GM18858 (cell line): ENCODE results near the gene ARHGAP8.

ENCODE experiments used
- ATAC-seq: cut with Tn5 transposase; IDR thresholded peaks from one replicate; pipeline ENCODE4 v1.9.1; 2021; ENCODE audit not compliant: unreplicated experiment

Gene ARHGAP8

GRCh38 chr22:44764974-44765373 lies 12.6 kb downstream of the ARHGAP8 start:
- ATAC-seq, result no peak

- no peak for ATAC-seq
Observed at GRCh38 chr22:44765571-44766285, 13.4 kb downstream of the ARHGAP8 start.

GRCh38 chr22:44773082-44773481 lies 20.7 kb downstream of the ARHGAP8 start:
- ATAC-seq, result no peak

DNA sequence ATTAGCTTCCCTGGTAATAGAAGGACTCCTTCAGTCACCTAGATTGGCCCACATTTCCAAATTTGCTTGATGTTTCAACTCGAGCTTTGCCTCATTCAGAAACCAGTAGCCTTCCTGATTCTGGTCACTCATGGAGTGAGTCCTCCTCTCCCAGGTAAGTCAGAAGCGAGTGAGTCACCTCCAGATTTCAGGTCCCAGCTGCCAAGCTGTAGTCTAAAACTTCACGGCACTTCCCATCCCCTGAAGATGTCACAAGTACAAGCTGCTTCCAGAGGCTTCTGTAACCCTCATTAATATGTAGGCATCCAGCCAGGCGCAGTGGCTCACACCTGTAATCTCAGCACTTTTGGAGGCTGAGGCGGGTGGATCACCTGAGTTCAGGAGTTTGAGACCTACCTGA lies 23.5 kb downstream of the ARHGAP8 start:
- no peak for ATAC-seq

- ATAC-seq, result no peak
Observed at GRCh38 chr22:44776605-44777363, 24.4 kb downstream of the ARHGAP8 start.

GRCh38 chr22:44777364-44777755 lies 25.0 kb downstream of the ARHGAP8 start:
- no peak for ATAC-seq

GRCh38 chr22:44780876-44781449 lies 28.6 kb downstream of the ARHGAP8 start:
- ATAC-seq, result no peak

DNA sequence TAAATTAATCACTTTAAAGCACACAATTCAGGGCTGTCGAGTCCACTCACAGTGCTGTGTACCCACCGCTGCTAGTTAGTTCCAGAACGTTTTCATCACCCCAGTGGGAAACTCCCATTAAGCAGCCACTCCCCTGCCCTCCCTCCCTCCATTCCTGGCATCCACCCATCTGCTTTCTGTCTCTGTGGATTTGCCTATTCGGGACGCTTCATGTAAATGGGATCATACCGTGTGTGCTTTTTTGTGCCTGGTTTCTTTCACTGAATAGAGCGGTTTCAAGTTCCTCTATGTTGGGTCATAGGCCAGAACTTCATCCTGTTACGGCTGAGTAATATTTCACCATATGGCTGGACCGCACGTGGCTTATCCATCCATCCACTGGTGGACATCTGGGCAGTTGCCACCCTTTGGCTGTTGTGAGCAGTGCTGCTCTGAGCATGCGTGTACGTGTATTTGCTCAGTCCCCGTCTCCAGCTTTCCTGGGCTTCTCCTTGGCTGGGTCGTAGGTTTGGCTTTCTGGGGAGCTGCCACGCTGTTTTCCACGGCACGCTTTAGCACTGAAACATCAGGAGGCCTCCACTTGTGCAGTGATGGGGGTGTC lies 30.1 kb downstream of the ARHGAP8 start:
- no peak for ATAC-seq

DNA sequence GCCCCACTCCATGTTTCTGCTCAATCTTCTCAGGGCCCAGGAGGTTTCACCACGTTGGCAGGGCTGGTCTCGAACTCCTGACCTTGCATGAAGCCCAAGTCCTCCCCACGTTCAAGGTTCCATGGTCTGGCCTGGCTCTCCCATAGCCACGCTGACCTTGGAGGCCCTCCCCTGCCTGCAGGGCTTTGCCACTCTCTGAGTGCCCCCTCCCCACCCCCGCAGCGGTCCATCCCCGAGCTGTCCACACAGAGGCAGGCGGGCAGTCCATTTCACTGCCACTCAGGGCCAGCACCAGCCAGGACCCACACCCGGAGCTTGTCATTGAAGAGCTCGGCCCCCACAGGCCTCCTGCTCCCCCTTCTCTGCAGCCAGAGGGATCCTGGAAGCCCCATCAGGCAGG lies 30.7 kb downstream of the ARHGAP8 start:
- ATAC-seq, result no peak

GRCh38 chr22:44783581-44783980 lies 31.2 kb downstream of the ARHGAP8 start:
- ATAC-seq, result no peak

DNA sequence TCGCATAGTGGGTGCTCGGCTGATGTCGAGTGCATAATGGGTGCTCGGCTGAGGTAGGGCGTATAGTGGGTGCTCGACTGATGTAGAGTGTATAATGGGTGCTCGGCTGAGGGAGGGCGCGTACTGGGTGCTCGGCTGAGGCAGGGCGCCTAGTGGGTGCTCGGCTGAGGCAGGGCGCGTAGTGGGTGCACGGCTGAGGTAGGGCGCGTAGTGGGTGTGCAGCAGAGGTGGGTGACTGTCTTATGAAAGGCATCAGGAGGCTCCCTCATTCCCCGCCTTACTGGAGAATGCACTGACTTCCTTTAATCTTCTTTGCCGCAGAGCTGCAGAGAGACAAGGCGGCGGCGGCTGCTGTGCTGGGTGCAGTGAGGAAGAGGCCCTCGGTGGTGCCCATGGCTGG lies 33.8 kb downstream of the ARHGAP8 start:
- no peak for ATAC-seq

DNA sequence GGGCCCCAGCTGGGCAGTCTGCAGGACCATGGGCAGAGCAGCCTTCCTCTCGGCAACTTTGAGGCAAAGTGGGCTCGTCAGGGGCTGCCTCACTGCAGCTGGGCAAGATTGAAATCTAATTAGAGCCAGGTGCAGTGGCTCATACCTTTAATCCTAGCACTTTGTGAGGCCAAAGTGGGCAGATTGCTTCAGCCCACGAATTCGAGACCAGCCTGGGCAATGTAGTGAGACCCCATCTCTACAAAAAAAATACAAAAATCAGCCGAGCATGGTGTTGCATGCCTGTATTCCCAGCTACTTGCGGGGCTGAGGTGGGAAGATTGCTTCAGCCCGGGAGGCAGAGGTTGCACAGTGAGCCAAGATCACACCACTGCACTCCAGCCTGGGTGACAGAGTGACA lies 34.2 kb downstream of the ARHGAP8 start:
- ATAC-seq, result no peak

GRCh38 chr22:44787832-44788231 lies 35.5 kb downstream of the ARHGAP8 start:
- ATAC-seq, result no peak

GRCh38 chr22:44793106-44793505 lies 40.7 kb downstream of the ARHGAP8 start:
- ATAC-seq, result no peak

- no peak for ATAC-seq
Observed at GRCh38 chr22:44793506-44794172, 41.3 kb downstream of the ARHGAP8 start.

DNA sequence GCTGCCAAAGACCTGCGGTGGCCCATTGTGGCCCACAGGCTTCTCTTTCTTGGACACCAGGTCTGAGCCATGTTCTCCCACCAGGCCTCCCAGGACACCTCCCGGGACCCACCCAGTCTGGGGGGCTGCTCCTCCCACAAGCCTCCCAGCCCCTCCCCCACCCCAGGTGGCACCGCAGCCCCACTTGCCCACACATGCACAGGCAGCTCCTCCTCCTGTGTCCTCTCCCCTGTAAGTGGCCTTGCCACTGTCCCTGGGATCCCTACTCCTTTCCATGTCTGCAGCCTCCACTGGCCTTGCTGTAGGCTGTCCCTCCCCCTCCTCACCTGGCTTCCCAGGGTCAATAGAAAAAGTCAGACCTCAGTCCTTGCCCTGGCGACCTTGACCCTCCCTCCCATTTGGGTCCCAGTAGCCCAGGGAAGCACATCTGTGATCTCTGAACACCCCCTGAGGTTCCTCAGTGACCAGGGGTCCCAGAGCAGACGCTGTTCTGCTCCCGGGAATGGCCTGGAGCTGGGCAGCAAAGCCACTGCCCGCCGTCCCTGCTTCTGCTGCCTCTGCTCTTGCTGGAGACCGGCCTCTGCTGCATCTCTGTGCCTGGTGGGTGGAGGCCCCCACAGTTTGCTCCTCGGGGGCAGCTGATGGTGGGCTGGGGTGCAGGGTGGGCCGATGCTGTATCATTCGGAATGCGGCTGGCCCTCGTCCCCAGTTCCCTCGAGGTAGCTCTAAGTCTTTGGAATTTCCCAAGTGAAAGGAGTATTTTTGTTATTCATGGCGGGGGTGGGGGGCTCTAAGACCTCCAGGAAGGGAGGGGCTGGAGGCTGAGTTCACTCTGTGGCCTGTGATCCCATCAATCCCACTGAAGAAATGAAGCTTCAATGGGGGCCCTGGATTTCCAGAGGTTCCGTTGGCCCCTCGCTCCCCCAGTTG lies 43.6 kb downstream of the ARHGAP8 start:
- ATAC-seq, result no peak

- no peak for ATAC-seq
Observed at GRCh38 chr22:44797181-44797725, 44.9 kb downstream of the ARHGAP8 start.

GRCh38 chr22:44799077-44799945 lies 46.9 kb downstream of the ARHGAP8 start:
- no peak for ATAC-seq
